Gastroesophageal sphincter (tissue), 3 donors: ENCODE data around the gene MARCKSL1.

Experiments
- POLR2A ChIP-seq, 2 donors: fragments of 450-650 bp; IDR thresholded peaks; one replicate each; pipeline ENCODE4 v1.6.1; 2017; ENCODE audit warnings: antibody characterized with exemption in 2 of 2, mild to moderate bottlenecking in 2 of 2, moderate library complexity in 1 of 2
- POLR2AphosphoS5 ChIP-seq: sonication (generic); formaldehyde crosslinking; IDR thresholded peaks from one replicate; pipeline ENCODE4 v1.6.1; 2017; ENCODE audit warnings: antibody characterized with exemption
- TF ChIP-seq, protein P1 (sequence below), 4 experiments: fragments of 200-600 bp in 2 of 4; fragments of 450-650 bp in 2 of 4; sonication (generic) in 1 of 4; IDR thresholded peaks; one replicate each; pipeline ENCODE4 v1.5.1; 2017 to 2019; ENCODE audit warnings: antibody characterized with exemption in 4 of 4, mild to moderate bottlenecking in 2 of 4, moderate library complexity in 2 of 4

- TF ChIP-seq POLR2A (IDR thresholded peaks at IDR 0.05) (no peak), POLR2AphosphoS5 (no peak)
- TF ChIP-seq, protein P1, sequence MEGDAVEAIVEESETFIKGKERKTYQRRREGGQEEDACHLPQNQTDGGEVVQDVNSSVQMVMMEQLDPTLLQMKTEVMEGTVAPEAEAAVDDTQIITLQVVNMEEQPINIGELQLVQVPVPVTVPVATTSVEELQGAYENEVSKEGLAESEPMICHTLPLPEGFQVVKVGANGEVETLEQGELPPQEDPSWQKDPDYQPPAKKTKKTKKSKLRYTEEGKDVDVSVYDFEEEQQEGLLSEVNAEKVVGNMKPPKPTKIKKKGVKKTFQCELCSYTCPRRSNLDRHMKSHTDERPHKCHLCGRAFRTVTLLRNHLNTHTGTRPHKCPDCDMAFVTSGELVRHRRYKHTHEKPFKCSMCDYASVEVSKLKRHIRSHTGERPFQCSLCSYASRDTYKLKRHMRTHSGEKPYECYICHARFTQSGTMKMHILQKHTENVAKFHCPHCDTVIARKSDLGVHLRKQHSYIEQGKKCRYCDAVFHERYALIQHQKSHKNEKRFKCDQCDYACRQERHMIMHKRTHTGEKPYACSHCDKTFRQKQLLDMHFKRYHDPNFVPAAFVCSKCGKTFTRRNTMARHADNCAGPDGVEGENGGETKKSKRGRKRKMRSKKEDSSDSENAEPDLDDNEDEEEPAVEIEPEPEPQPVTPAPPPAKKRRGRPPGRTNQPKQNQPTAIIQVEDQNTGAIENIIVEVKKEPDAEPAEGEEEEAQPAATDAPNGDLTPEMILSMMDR (IDR thresholded peaks at IDR 0.05): no peak
These were observed 32.0 kb upstream of the MARCKSL1 start for GRCh38 chr1:32367912-32368635.
